Progenitor cell of endocrine pancreas (in vitro differentiated cells): ENCODE results near the gene CNPY3. TPM values are rescaled to one million over a fixed set of nuclear protein-coding genes. Genes with fewer than 3 reads are reported as not detected.

Source experiments
- DNase-seq: peaks from one replicate; pipeline ENCODE4 v3.0.0; 2021; ENCODE audit warnings: low spot score; ENCODE audit not compliant: unreplicated experiment
- H3K27ac Mint-ChIP-seq: 2 replicates; pipeline ENCODE4 v1.8.0; 2021; ENCODE audit warnings: mild to moderate bottlenecking, moderate library complexity, mixed read lengths
- H3K27me3 Mint-ChIP-seq: 2 replicates; pipeline ENCODE4 v1.8.0; 2021; ENCODE audit warnings: mixed read lengths
- H3K36me3 Mint-ChIP-seq: 2 replicates; pipeline ENCODE4 v1.8.0; 2022; ENCODE audit warnings: mixed read lengths; ENCODE audit not compliant: insufficient read depth
- H3K4me1 Mint-ChIP-seq: 2 replicates; pipeline ENCODE4 v1.8.0; 2021; ENCODE audit warnings: low read depth, mixed read lengths
- H3K4me3 Mint-ChIP-seq: 2 replicates; pipeline ENCODE4 v1.8.0; 2021; ENCODE audit warnings: low read depth, mild to moderate bottlenecking, moderate library complexity, mixed read lengths
- H3K9me3 Mint-ChIP-seq: 2 replicates; pipeline ENCODE4 v1.8.0; 2021; ENCODE audit warnings: low read depth, mixed read lengths
- CTCF ChIP-seq: fragments of 200-600 bp; sonication (generic); IDR thresholded peaks from one replicate; pipeline ENCODE4 v1.5.0; 2021; ENCODE audit warnings: antibody characterized with exemption, mild to moderate bottlenecking; ENCODE audit not compliant: unreplicated experiment
- total RNA-seq: library from RNA; stranded (reverse); gene quantifications from 2 replicates; pipeline ENCODE4 v1.2.1, GENCODE V29; 2021

CNPY3 gene
- total RNA-seq, 1 donor from 2014 or later: 64.1 TPM

GRCh38 chr6:42933205-42933604 lies 3.9 kb downstream of the CNPY3 start:
- Mint-ChIP-seq H3K36me3 (peaks cover 12% of the 10 kb centered on the region), H3K27ac (peak overlapping the region; percentile 31), H3K4me3 (no peak overlapping the region)

GRCh38 chr6:42935322-42935721 lies 6.0 kb downstream of the CNPY3 start:
- peaks cover 12% of the 10 kb centered on the region for H3K36me3 Mint-ChIP-seq
- no peaks in the 10 kb centered on the region for H3K27me3 Mint-ChIP-seq
- H3K27ac Mint-ChIP-seq: no peak overlapping the region
- H3K4me1 Mint-ChIP-seq: peaks cover 12% of the 10 kb centered on the region
- TF ChIP-seq CTCF: no peak
- no peaks in the 10 kb centered on the region for H3K9me3 Mint-ChIP-seq
- no peak overlapping the region for H3K4me3 Mint-ChIP-seq
- no peak for DNase-seq

More at GRCh38 chr6:42933205-42933604, 3.9 kb downstream of the CNPY3 start:
- TF ChIP-seq CTCF: no peak
- no peaks in the 10 kb centered on the region for H3K27me3 Mint-ChIP-seq
- peaks cover 23% of the 10 kb centered on the region for H3K4me1 Mint-ChIP-seq
- no peaks in the 10 kb centered on the region for H3K9me3 Mint-ChIP-seq
- DNase-seq: no peak

- no peak overlapping the region for H3K27ac Mint-ChIP-seq
- H3K27me3 Mint-ChIP-seq: no peaks in the 10 kb centered on the region
- no peak for DNase-seq
- TF ChIP-seq CTCF: no peak
- peaks cover 5% of the 10 kb centered on the region for H3K4me1 Mint-ChIP-seq
- no peak overlapping the region for H3K4me3 Mint-ChIP-seq
- H3K9me3 Mint-ChIP-seq: no peaks in the 10 kb centered on the region
- peaks cover 12% of the 10 kb centered on the region for H3K36me3 Mint-ChIP-seq
Observed at GRCh38 chr6:42936398-42936797, 7.1 kb downstream of the CNPY3 start.

GRCh38 chr6:42937548-42938427 lies 8.5 kb downstream of the CNPY3 start:
- H3K27ac Mint-ChIP-seq: no peak overlapping the region
- peaks cover 10% of the 10 kb centered on the region for H3K36me3 Mint-ChIP-seq
- H3K9me3 Mint-ChIP-seq: no peaks in the 10 kb centered on the region
- H3K4me3 Mint-ChIP-seq: no peak overlapping the region
- DNase-seq: no peak
- H3K4me1 Mint-ChIP-seq: no peaks in the 10 kb centered on the region
- no peak for TF ChIP-seq CTCF
- no peaks in the 10 kb centered on the region for H3K27me3 Mint-ChIP-seq

GRCh38 chr6:42938428-42938796 lies 9.1 kb downstream of the CNPY3 start:
- Mint-ChIP-seq H3K9me3 (no peaks in the 10 kb centered on the region), H3K4me3 (no peak overlapping the region), H3K27me3 (no peaks in the 10 kb centered on the region), H3K27ac (no peak overlapping the region), H3K36me3 (peaks cover 10% of the 10 kb centered on the region), H3K4me1 (no peaks in the 10 kb centered on the region)
- TF ChIP-seq CTCF: no peak
- DNase-seq: no peak
